GM10847 (cell line): ENCODE measurements around the gene SETD3.

ENCODE experiments used
- POLR2A ChIP-seq: IDR thresholded peaks from 2 replicates; pipeline ENCODE4 v1.6.1; 2011; ENCODE audit not compliant: insufficient read length; ENCODE audit errors: extremely low read depth

SETD3 gene

DNA sequence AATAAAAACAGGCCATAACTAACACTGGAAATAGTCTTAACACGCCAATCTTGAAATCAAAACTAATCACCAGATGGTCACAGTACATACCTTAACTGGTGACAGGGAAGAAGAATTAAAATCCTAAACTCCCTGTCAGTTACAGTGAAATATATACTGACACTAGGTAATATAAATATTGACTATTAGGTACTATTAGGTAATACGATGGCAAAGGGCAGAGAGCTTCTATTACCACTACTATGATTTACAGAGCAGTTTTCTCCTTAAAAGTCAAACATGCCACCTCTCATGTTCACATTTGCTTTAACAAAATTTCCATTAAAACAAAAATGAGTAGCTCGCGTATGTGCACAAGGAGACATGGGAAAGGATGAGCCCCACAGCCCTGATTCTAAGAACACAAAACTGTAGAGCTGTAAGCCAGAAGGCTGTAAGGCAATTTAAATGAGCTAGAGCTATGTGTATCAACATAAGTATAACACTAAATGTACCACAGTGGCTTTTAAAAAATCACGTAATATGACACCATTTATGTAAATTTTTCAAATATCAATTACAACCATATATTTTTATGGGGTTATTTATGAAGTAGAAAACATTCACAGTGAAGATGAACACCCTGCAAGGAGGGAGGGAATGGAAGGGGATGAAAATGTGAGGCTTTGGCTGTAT is 19.1 kb downstream of the SETD3 start:
- no peak for TF ChIP-seq POLR2A

DNA sequence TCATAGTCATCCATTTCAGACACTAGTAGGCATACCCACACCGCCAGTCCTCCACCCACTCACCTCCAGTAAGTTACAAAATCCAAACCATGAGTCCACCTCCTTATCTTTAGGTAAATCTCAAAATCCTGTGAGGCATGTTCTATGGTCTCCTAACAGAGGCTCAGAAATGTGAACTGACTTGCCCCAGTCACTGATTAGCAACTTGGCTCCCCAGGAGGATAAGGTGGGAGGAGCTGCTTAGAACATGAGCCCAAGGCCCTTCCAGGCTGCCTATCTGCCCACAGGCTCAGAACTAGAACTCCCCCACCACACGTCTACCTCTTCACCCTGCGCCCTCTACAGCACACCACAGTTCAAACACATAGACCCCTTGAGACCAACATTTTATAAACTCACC is 19.9 kb downstream of the SETD3 start:
- TF ChIP-seq POLR2A, result no peak

DNA sequence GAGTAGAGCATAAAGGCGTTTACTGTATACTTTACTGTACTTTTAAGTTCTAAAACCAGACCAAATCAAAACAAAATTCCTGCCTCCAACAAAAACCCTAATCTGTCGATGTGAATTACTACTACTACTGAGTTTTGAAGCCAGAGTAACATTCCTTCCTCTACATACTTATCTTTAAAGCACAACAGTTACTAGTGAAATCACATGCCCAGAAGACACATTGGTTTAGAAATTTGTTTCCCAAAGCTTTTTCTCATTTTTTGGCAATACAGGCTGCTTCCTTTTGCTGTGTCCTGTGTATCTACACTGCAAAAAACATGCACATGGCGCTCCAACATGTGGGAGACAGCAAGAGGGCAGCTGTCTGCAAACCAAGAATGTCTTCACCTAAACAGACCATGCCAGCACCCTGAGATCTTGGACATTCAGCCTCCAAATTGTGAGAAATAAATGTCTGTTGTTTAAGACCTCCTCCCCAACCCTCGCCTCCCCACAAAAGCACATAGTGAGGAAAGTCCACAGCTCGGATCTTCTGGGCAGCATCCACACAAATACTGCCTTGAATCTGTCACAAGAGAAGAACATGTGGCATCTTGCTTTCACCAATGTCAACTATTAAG is 21.1 kb downstream of the SETD3 start:
- no peak for TF ChIP-seq POLR2A

DNA sequence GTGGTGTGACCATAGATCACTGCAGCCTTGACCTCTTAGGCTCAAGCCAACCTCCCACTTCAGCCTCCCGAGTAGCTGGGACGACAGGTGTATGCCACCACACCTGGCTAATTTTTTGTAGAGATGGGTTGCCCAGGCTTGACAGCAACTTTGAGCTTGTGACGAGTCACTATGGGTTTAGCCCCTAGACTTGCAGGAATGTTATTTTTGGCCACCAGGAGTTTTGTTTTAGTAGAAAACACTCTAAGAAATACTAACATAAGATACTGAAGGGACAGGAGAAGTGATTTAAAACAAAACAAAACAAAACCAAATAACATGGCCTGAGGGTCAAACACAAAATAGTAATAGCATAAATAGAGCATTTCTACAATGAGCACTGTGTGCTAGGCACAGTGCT is 26.4 kb downstream of the SETD3 start:
- TF ChIP-seq POLR2A, result no peak

DNA sequence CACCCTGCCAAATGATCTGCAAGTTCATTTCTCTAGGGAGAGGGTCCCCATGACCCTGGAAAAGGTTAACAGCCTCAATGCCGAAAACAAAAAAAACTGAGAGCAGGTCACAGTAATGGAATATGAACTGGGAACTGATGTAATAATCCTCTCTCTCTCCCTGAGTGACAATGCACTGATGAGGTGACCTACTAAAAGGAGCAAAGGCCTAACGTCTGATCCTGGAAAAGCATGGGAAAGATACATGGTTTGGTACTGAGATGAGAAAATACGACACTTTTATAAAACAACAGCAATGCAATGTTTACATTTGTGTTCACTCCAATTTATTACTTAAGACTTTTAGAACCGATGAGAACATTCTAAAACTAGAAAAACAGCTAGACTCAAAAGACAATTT is 27.7 kb downstream of the SETD3 start:
- no peak for TF ChIP-seq POLR2A

DNA sequence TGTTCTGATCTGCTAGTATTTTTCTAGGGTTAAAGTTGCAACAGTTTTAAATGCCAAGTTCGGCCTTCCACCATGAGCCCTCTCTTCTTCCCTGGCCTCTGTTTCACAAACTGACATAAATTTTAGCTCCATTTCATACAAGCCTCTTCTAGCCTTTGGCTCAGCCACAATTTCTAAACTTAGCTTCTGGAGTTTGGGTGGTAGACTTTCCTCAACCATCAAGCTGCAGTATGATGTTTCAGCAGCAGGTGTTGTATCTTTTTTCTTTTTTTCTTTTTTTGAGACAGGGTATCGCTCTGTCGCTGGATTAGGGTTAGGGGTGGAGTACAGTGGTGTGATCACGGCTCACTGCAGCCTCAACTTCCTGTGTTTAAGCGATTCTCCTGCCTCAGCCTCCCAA is 29.4 kb downstream of the SETD3 start:
- TF ChIP-seq POLR2A, result no peak

DNA sequence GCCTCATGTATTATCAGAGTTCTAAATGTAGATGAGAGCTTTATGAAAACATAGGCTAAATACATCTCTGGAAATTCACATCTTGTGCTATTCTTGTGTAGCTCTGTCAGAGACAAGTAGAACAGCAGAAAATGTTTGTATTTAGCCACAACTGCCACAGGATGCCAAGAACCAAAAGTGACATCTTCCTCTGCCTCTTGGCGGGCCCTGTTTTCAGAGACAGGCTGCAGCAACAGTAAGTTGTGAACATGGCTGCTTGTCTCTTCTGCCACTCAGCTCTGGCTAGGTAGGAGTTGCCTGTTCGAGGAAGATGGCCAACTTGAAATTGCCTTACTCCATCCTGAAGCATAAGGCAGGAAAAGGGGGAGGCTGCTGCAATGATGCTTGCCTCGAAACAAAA is 30.4 kb downstream of the SETD3 start:
- TF ChIP-seq POLR2A, result no peak

DNA sequence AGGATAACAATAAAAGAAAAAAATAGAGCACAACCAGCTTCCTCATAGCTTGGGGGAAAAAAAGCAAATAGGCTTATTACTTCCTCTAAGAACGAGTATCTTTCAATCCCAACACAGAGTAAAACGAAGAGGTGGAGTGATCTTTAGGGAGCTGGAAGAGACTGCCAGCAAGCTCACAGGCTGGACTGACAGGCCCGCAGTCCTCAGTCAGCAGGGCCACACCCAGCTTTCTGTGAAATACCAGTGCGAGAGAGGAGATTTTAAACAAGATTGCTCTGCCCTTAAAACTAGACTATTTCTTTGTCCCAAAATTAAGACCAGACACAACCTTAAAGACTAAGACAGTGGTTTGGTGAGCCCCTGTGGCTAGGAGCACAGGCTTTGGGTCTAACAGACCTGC is 32.9 kb downstream of the SETD3 start:
- no peak for TF ChIP-seq POLR2A

DNA sequence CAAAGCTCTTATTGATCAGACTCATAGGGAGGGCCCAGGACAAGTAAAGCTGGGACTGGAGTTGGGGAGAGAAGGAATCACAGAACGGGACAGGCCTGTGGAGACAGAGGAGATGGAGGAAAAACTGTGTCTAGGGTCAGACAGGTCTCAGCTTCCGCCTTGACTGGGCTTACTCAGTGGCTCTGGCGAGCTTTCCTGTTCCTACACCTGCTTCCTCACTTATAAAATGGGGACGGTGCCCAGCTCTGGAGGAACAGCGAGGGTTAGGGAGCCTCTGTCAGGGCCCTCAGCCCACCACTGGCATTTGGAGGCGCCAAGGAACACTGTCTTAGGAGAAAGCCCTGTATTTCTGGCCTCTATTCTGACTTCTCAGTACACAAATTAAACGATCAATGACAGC is 34.7 kb downstream of the SETD3 start:
- no peak for TF ChIP-seq POLR2A

DNA sequence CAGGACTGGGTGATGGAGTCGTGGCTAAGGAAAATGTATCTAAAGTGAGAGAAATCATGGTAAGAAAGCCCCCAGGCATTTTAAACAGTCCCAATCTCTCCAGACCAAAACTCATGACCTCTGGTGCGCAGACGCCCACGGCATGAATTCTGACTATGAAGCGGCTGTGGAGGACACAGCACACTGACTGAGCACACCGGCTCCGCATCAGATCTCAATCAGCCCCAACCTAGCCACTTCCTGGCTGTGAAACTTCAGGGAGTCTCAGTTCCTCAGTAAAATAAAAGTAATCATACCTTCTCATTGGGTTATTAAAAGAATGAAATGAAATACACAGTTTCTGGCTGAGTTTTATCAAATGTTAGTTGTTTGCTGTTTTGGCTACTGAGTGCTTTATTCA is 38.7 kb downstream of the SETD3 start:
- TF ChIP-seq POLR2A, result no peak

DNA sequence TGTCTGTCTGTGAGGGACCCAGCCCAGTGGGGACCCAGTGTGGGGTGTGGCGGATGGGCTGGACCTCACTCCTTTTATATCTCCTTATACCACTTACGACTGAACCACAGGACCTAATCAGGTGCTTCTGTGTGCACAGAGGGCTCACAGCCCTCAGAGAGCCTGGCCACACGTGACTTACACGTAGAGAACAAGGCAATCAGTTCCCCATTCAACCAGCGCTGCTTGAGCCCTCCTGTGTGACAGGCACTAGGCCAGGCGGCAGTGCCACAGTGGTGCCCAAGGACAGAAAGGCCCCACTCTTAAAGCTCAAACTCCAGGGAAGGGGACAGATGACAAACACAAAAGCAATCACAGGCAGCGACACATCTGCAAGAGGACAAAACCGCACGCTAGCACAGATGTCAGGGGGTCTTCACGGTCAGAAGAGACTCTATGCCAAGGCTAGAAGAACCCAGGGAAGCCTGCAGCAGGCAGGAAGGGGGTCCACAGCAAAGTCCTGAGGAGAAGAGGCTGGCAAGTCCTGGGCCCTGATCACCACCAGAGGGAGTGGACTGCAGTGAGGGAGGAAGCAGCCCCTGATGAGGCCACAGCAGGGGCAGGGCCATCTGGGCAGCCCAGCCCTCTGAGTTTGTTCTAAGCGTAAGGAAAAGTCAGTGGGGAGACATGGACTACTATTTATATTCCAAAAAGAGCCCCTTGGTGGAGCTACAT is 39.3 kb downstream of the SETD3 start:
- no peak for TF ChIP-seq POLR2A

DNA sequence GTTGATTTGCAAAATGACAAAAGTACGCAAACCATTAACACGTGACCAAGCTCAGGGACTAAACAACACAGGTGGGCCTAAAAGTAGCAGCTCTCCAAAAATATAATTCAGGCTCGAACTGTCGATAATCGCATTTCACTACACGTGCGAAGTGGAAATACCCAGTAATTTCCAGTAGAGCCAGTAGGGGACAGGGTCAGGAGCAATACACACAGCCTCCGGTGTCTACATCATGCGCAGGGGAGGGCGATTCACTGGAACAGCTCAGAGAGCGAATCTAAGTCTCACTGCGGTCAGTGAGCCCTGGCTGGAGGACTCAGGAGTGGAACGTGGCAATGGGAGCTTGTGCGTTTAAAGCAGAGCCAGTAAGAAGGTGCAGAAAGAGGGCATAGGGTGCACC is 40.4 kb downstream of the SETD3 start:
- no peak for TF ChIP-seq POLR2A

DNA sequence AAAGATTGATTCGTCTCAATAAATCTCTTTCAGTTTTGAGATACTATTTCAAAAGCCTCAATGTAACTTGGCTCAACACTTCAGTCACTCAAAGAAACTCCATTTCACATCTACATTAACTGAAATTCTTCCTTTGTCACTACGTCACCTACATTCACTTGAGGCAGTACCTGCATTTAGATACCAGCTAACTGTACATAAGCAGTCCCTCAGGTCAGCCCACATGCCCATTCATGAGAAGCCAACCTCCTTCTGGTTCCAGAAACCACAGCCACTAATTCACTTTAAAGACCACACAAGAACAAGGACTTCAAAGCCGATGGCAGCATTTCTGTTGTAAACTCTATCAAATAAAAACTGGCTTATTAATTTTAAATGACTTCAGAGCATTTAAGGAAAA is 43.0 kb downstream of the SETD3 start:
- TF ChIP-seq POLR2A, result no peak

DNA sequence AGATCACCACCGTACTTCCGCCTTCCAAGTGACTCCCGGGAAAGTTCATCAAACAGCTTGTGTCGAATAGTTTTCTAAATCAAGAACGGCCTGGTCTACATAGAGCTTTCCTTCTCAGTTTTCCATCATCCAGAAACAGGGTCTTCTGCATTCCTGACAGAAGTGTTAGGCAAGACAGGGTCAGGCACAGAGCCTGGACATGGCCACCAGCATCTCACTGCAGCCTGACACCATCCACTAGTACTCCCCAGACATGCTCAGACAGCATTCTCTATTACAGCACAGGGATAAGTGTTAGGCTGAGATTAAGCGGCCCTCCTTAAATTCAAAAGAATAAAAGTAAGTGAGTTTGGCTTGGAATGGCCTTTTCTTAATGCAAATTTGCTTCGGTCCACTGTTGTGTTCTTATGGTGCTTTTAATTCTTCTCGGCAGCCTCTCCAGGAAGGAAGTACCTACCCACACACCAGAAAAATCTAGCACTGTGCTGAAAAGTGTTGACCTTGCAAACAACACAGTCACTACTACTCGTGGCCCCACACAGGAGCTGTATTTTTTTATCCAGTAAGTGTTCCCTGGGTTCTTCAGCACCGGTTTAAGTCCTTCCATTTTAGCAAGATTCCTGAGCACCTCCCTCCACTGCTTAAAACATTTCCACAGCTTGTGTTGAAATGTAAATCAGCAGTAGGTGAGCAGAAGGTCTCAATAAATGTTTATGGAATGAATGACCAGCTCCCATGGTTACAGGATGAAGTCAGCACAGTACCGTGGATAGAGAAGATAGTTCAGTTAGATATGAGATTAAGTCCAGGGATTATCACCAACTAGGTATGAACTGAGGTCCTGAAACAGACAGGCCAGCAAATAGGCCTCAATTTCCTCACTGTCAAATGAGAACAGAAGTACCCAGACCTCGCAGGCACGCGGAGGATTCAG is 44.1 kb downstream of the SETD3 start:
- no peak for TF ChIP-seq POLR2A

DNA sequence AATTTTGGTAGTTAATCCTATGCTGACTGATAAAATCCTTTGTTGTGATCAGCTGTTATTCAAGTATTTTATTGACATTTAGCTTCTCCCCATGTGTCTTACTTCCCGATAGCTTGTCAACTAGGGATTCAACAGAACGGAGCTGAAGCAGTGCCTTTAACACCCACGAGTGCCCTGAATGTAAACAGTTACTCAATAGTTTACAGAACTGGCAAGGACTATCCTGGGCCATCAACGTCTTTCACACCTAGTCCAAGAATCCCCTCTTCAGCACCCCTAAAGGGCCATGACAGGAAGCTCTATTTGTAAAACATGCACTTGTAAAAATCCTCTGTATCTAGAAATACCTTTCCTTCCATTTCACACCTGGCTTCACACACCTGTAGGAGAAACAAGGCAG is 45.3 kb downstream of the SETD3 start:
- no peak for TF ChIP-seq POLR2A
